ENCODE data around the gene SCTR. TPM values are rescaled to one million over a fixed set of nuclear protein-coding genes. Genes with fewer than 3 reads are reported as not detected.

Gene SCTR
- total and polyA plus RNA-seq, 3 donors from 2014 or later: 1.1 to 6.6 (median 2.0) TPM

DNA sequence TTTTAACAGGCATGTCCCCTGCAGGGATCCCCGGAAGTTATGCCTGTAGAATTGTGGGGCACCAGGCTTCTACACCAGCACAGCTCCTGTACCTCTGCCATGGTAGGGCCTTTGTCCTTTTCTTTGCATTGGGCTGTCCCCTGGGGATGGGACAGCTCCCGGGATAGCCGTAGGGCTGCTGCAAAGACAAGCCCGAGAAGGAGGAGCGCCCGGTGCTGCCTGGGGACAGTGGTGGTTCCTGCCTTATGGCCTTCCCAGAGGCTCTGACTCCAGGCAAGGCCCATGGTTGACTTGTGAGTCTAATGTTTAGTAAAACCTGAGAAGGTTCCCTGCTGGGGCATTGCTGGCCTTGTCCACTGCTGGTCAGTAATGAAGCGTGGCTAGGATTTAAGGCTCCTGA lies 61.7 kb downstream of the SCTR start:
- DNase-seq: no peak
- intact Hi-C loops (cut with DNase I; ENCODE audit: low total_unique reads): no loop called here
- 94 to 100% methylated on average over 7 of the region's 7 CpGs for WGBS, 2 donors
- TF ChIP-seq, protein P1, sequence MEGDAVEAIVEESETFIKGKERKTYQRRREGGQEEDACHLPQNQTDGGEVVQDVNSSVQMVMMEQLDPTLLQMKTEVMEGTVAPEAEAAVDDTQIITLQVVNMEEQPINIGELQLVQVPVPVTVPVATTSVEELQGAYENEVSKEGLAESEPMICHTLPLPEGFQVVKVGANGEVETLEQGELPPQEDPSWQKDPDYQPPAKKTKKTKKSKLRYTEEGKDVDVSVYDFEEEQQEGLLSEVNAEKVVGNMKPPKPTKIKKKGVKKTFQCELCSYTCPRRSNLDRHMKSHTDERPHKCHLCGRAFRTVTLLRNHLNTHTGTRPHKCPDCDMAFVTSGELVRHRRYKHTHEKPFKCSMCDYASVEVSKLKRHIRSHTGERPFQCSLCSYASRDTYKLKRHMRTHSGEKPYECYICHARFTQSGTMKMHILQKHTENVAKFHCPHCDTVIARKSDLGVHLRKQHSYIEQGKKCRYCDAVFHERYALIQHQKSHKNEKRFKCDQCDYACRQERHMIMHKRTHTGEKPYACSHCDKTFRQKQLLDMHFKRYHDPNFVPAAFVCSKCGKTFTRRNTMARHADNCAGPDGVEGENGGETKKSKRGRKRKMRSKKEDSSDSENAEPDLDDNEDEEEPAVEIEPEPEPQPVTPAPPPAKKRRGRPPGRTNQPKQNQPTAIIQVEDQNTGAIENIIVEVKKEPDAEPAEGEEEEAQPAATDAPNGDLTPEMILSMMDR (IDR thresholded peaks at IDR 0.05): no peak
- TF ChIP-seq POLR2A (IDR thresholded peaks at IDR 0.05): no peak
- Histone ChIP-seq H3K4me1 (peaks cover 9% of the 10 kb centered on the region), H3K36me3 (ENCODE audit: low read depth, missing control alignments) (no peaks in the 10 kb centered on the region), H3K4me3 (no peak overlapping the region), H3K9me3 (no peaks in the 10 kb centered on the region), H3K27ac (no peak overlapping the region), H3K27me3 (no peaks in the 10 kb centered on the region)

- H3K27me3 ChIP-seq: no peaks in the 10 kb centered on the region
- no peaks in the 10 kb centered on the region for H3K9me3 ChIP-seq
- no peak overlapping the region for H3K27ac ChIP-seq
- peaks cover 9% of the 10 kb centered on the region for H3K4me1 ChIP-seq
- TF ChIP-seq POLR2A (IDR thresholded peaks at IDR 0.05): no peak
- TF ChIP-seq, protein P1 (IDR thresholded peaks at IDR 0.05): no peak
- no peak overlapping the region for H3K4me3 ChIP-seq
- no peaks in the 10 kb centered on the region for H3K36me3 ChIP-seq (ENCODE audit: low read depth, missing control alignments)
- WGBS, 2 donors: 83 to 98% methylated on average over 5 of the region's 5 CpGs
- intact Hi-C loops (cut with DNase I; ENCODE audit: low total_unique reads): no loop called here
- no peak for DNase-seq
Observed at GRCh38 chr2:119461811-119462210, 62.5 kb downstream of the SCTR start.

GRCh38 chr2:119460076-119460475 lies 64.2 kb downstream of the SCTR start:
- Histone ChIP-seq H3K9me3 (no peaks in the 10 kb centered on the region), H3K27ac (no peak overlapping the region), H3K4me3 (no peak overlapping the region), H3K27me3 (no peaks in the 10 kb centered on the region), H3K4me1 (peaks cover 5% of the 10 kb centered on the region), H3K36me3 (ENCODE audit: low read depth, missing control alignments) (no peaks in the 10 kb centered on the region)
- intact Hi-C loops (cut with DNase I; ENCODE audit: low total_unique reads): no loop called here
- 78 to 88% methylated on average over 2 of the region's 2 CpGs for WGBS, 2 donors
- DNase-seq: no peak
- TF ChIP-seq, protein P1 (IDR thresholded peaks at IDR 0.05): no peak
- no peak for TF ChIP-seq POLR2A (IDR thresholded peaks at IDR 0.05)

GRCh38 chr2:119455066-119455718 lies 69.1 kb downstream of the SCTR start:
- DNase-seq: no peak
- WGBS, 2 donors: 43 to 44% methylated on average over 13 of the region's 13 CpGs
- no peaks in the 10 kb centered on the region for H3K36me3 ChIP-seq (ENCODE audit: low read depth, missing control alignments)
- intact Hi-C loops (cut with DNase I; ENCODE audit: low total_unique reads): no loop called here
- TF ChIP-seq POLR2A (IDR thresholded peaks at IDR 0.05): no peak
- TF ChIP-seq, protein P1 (IDR thresholded peaks at IDR 0.05): no peak
- no peaks in the 10 kb centered on the region for H3K27me3 ChIP-seq
- H3K27ac ChIP-seq: no peak overlapping the region
- no peak overlapping the region for H3K4me3 ChIP-seq
- no peaks in the 10 kb centered on the region for H3K9me3 ChIP-seq
- H3K4me1 ChIP-seq: no peaks in the 10 kb centered on the region

DNA sequence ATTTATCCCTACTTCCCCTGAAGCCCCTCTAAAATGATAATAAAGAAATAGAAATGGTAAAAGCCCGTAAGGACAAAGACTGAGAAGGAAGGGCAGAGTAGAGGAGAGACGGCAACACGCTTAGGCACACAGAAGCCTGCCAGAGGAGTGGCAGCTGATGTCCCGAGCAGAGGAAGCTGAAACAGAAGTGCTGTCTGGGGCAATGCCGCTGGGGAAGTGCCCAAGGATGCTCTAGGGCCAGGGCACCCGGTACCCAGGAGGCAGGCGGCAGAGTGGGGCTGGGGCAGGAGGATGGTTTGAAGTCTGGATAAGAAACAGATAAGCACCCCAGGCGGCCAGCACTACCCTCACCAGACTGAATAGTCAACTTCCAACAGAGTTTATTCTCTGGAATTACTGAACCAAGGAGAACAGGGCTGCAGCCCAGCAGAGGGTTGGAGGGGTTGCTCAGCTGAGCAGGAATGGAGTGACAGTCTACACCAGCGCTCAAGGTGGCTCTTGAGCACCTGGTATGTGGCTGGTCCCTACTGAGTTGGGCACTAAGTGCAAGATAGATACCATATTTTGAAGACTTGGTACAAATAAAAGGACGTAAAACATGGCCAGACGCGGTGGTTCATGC lies 70.2 kb downstream of the SCTR start:
- WGBS, 2 donors: 75 to 79% methylated on average over 11 to 12 of the region's 12 CpGs

More for the DNA sequence above, 70.2 kb downstream of the SCTR start:
- TF ChIP-seq, protein P1 (IDR thresholded peaks at IDR 0.05): no peak
- no peak for TF ChIP-seq POLR2A (IDR thresholded peaks at IDR 0.05)
- H3K27me3 ChIP-seq: no peaks in the 10 kb centered on the region
- no peak for DNase-seq
- no peaks in the 10 kb centered on the region for H3K36me3 ChIP-seq (ENCODE audit: low read depth, missing control alignments)
- H3K9me3 ChIP-seq: no peaks in the 10 kb centered on the region
- H3K4me3 ChIP-seq: no peak overlapping the region
- intact Hi-C loops (cut with DNase I; ENCODE audit: low total_unique reads): no loop called here
- no peaks in the 10 kb centered on the region for H3K4me1 ChIP-seq
- H3K27ac ChIP-seq: no peak overlapping the region
